A673 (cell line): ENCODE data around the gene PLA2G4A. TPM values are rescaled to one million over a fixed set of nuclear protein-coding genes. Genes with fewer than 3 reads are reported as not detected.
A peak's percentile ranks its signal among the peaks of the same experiment; 100 is the strongest.

Experiments
- BruUV-seq: library from RNA; stranded (reverse); fragments of 400-500 nt; replicated peaks from 2 replicates; lab custom pipeline; 2021; lab: Mats Ljungman, UMichigan
- CTCF ChIA-PET: fragments of 300-600 bp; sonication (Branson Sonifier 250); formaldehyde crosslinking; loops from one replicate; lab custom pipeline; 2022; ENCODE audit warnings: antibody characterized with exemption; lab: Charles Lee
- POLR2A ChIA-PET: fragments of 300-600 bp; sonication (Branson Sonifier 250); formaldehyde crosslinking; loops from one replicate; lab custom pipeline; 2022; ENCODE audit warnings: antibody characterized with exemption; ENCODE audit not compliant: low non-redundant PET; lab: Charles Lee
- DNase-seq: peaks from one replicate; pipeline ENCODE4 v3.0.0-alpha.2; 2015; ENCODE audit warnings: low spot score
- H3K27ac ChIP-seq: fragments of 200-600 bp; sonication (generic); 2 replicates; pipeline ENCODE4 v1.5.1; 2016; ENCODE audit warnings: mixed run types, low read depth, mild to moderate bottlenecking, mixed read lengths, antibody characterized with exemption, low read length; ENCODE audit not compliant: poor library complexity, severe bottlenecking
- H3K27me3 ChIP-seq: fragments of 200-600 bp; sonication (generic); replicated peaks from 2 replicates; pipeline ENCODE4 v1.6.1; 2017; ENCODE audit warnings: mixed run types, low read depth, mild to moderate bottlenecking, mixed read lengths, antibody characterized with exemption, low read length; ENCODE audit not compliant: insufficient read depth, poor library complexity
- H3K36me3 ChIP-seq: fragments of 200-600 bp; sonication (generic); 2 replicates; pipeline ENCODE4 v1.6.1; 2016; ENCODE audit warnings: mixed run types, mild to moderate bottlenecking, mixed read lengths, antibody characterized with exemption, low read length; ENCODE audit not compliant: insufficient read depth, poor library complexity, severe bottlenecking
- H3K4me1 ChIP-seq: fragments of 200-600 bp; sonication (generic); 2 replicates; pipeline ENCODE4 v1.6.1; 2017; ENCODE audit warnings: mixed run types, mild to moderate bottlenecking, mixed read lengths, antibody characterized with exemption, low read length; ENCODE audit not compliant: insufficient read depth, poor library complexity, severe bottlenecking
- H3K4me3 ChIP-seq: fragments of 200-600 bp; sonication (generic); 2 replicates; pipeline ENCODE4 v1.5.1; 2016; ENCODE audit warnings: low read depth, mixed run types, mild to moderate bottlenecking, mixed read lengths, low read length; ENCODE audit not compliant: poor library complexity, severe bottlenecking
- H3K9me3 ChIP-seq: fragments of 200-600 bp; sonication (generic); 2 replicates; pipeline ENCODE4 v1.6.1; 2016; ENCODE audit warnings: mixed run types, low read depth, mild to moderate bottlenecking, mixed read lengths, antibody characterized with exemption, low read length; ENCODE audit not compliant: poor library complexity, severe bottlenecking
- CTCF ChIP-seq: fragments of 300-800, 200-600 bp; sonication (generic); conservative IDR thresholded peaks from 2 replicates; pipeline ENCODE4 v1.5.1; 2017; ENCODE audit warnings: low read depth, mild to moderate bottlenecking, antibody characterized with exemption, low read length, moderate library complexity, mixed read lengths
- EZH2 ChIP-seq: fragments of 200-600 bp; sonication (generic); IDR thresholded peaks from 2 replicates; pipeline ENCODE4 v1.6.1; 2017; ENCODE audit warnings: borderline replicate concordance, low read depth, mild to moderate bottlenecking, mixed read lengths, antibody characterized with exemption, low read length; ENCODE audit not compliant: poor library complexity, severe bottlenecking
- intact Hi-C: fragments of 100-400 bp; cut with micrococcal nuclease; formaldehyde crosslinking; loops from one replicate; pipeline ENCODE4 v1.10.0; 2022; ENCODE audit not compliant: unreplicated experiment
- total RNA-seq: library from RNA; stranded (reverse); gene quantifications from 2 replicates; pipeline ENCODE4 v1.2.3, GENCODE V29; 2021

Gene PLA2G4A
- total RNA-seq, 1 experiment from 2014 or later: 34.4 TPM

GRCh38 chr1:186849826-186850225 is 21.1 kb downstream of the PLA2G4A start:
- no TSS peak for BruUV-seq
- Histone ChIP-seq H3K4me1 (peaks cover 65% of the 10 kb centered on the region), H3K9me3 (no peaks in the 10 kb centered on the region), H3K4me3 (no peak overlapping the region), H3K27ac (no peak overlapping the region), H3K27me3 (no peaks in the 10 kb centered on the region), H3K36me3 (no peaks in the 10 kb centered on the region)
- intact Hi-C loops: no loop called here
- DNase-seq: no peak
- ChIA-PET POLR2A (no interaction called here), CTCF (no interaction called here)
- TF ChIP-seq EZH2: no peak
- TF ChIP-seq CTCF: no peak

GRCh38 chr1:186854102-186854501 is 25.4 kb downstream of the PLA2G4A start:
- Histone ChIP-seq H3K9me3 (no peaks in the 10 kb centered on the region), H3K4me1 (peaks cover 42% of the 10 kb centered on the region), H3K36me3 (peaks cover 4% of the 10 kb centered on the region), H3K4me3 (peak overlapping the region; percentile 2), H3K27me3 (no peaks in the 10 kb centered on the region), H3K27ac (peak overlapping the region; percentile 6)
- DNase-seq: no peak
- CTCF ChIA-PET: no interaction called here
- no peak for TF ChIP-seq EZH2
- no peak for TF ChIP-seq CTCF
- POLR2A ChIA-PET: no interaction called here
- intact Hi-C loops: no loop called here
- no TSS peak for BruUV-seq

GRCh38 chr1:186858923-186859322 is 30.2 kb downstream of the PLA2G4A start:
- Histone ChIP-seq H3K36me3 (peaks cover 4% of the 10 kb centered on the region), H3K9me3 (no peaks in the 10 kb centered on the region), H3K27ac (no peak overlapping the region), H3K4me3 (no peak overlapping the region), H3K27me3 (no peaks in the 10 kb centered on the region), H3K4me1 (peaks cover 15% of the 10 kb centered on the region)
- intact Hi-C loops: no loop called here
- no peak for DNase-seq
- no TSS peak for BruUV-seq
- ChIA-PET POLR2A (interaction anchor here (0.7 kb wide), 1 partner anchor 22 kb away, joined by 3 read pairs; no protein-coding TSS in a partner anchor), CTCF (no interaction called here)
- TF ChIP-seq CTCF: no peak
- no peak for TF ChIP-seq EZH2
